Neural cell (in vitro differentiated cells): Measurements from ENCODE around the gene TP53TG5.

Source experiments
- EP300 ChIP-seq: fragments of 450-650 bp; conservative IDR thresholded peaks from 2 replicates; pipeline ENCODE4 v1.6.1; 2014; ENCODE audit warnings: antibody characterized with exemption, mild to moderate bottlenecking, moderate library complexity; ENCODE audit not compliant: poor library complexity, severe bottlenecking
- EZH2 ChIP-seq: fragments of 200-600, 300-800 bp; shearing (Covaris generic), sonication (generic); IDR thresholded peaks from 2 replicates; pipeline ENCODE4 v1.6.1; 2014; ENCODE audit warnings: antibody characterized with exemption, low read length, borderline replicate concordance, mild to moderate bottlenecking; ENCODE audit not compliant: insufficient read depth, poor library complexity, severe bottlenecking
- POLR2AphosphoS5 ChIP-seq: IDR thresholded peaks from 2 replicates; pipeline ENCODE4 v1.6.1; 2012
- TAF1 ChIP-seq: IDR thresholded peaks from 2 replicates; pipeline ENCODE4 v1.6.1; 2012; ENCODE audit warnings: low read depth
- TF ChIP-seq, protein P1 (sequence below): fragments of 450-650 bp; IDR thresholded peaks from 2 replicates; pipeline ENCODE4 v1.5.1; 2014; ENCODE audit warnings: antibody characterized with exemption, mild to moderate bottlenecking, moderate library complexity; ENCODE audit not compliant: poor library complexity, severe bottlenecking
- TF ChIP-seq, protein P2 (sequence below): IDR thresholded peaks from 2 replicates; pipeline ENCODE4 v1.6.1; 2012; ENCODE audit warnings: borderline replicate concordance

DNA sequence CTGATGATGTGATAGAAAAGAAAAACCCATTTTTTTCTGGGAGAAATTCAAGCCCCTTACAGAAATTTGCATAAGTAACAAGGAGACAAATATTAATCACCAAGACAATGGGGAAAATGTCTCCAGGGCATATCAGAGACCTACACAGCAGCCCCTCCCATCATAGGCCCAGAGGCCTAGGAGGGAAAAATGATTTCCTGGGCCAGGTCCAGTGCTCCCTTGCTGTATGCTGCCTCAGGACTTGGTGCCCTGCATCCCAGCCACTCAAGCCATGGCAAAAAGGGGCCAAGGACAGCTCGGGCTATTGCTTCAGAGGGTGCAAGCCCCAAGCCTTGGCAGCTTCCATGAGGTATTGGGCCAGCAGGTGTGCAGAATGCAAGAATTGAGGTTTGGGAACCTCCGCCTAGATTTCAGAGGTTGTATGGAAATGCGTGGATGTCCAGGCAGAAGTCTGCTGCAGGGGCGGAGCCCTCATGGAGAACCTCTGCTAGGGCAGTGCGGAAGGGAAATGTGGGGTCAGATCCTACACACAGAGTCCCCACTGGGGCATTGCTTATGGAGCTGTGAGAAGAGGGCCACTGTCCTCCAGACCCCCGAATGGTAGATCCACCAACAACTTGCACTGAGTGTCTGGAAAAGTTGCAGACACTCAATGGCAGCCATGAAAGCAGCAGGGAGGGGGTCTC is 22.4 kb upstream of the TP53TG5 start:
- TF ChIP-seq, protein P1, sequence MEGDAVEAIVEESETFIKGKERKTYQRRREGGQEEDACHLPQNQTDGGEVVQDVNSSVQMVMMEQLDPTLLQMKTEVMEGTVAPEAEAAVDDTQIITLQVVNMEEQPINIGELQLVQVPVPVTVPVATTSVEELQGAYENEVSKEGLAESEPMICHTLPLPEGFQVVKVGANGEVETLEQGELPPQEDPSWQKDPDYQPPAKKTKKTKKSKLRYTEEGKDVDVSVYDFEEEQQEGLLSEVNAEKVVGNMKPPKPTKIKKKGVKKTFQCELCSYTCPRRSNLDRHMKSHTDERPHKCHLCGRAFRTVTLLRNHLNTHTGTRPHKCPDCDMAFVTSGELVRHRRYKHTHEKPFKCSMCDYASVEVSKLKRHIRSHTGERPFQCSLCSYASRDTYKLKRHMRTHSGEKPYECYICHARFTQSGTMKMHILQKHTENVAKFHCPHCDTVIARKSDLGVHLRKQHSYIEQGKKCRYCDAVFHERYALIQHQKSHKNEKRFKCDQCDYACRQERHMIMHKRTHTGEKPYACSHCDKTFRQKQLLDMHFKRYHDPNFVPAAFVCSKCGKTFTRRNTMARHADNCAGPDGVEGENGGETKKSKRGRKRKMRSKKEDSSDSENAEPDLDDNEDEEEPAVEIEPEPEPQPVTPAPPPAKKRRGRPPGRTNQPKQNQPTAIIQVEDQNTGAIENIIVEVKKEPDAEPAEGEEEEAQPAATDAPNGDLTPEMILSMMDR: no peak
- TF ChIP-seq TAF1 (no peak), POLR2AphosphoS5 (no peak), EZH2 (no peak), EP300 (no peak)
- TF ChIP-seq, protein P2, sequence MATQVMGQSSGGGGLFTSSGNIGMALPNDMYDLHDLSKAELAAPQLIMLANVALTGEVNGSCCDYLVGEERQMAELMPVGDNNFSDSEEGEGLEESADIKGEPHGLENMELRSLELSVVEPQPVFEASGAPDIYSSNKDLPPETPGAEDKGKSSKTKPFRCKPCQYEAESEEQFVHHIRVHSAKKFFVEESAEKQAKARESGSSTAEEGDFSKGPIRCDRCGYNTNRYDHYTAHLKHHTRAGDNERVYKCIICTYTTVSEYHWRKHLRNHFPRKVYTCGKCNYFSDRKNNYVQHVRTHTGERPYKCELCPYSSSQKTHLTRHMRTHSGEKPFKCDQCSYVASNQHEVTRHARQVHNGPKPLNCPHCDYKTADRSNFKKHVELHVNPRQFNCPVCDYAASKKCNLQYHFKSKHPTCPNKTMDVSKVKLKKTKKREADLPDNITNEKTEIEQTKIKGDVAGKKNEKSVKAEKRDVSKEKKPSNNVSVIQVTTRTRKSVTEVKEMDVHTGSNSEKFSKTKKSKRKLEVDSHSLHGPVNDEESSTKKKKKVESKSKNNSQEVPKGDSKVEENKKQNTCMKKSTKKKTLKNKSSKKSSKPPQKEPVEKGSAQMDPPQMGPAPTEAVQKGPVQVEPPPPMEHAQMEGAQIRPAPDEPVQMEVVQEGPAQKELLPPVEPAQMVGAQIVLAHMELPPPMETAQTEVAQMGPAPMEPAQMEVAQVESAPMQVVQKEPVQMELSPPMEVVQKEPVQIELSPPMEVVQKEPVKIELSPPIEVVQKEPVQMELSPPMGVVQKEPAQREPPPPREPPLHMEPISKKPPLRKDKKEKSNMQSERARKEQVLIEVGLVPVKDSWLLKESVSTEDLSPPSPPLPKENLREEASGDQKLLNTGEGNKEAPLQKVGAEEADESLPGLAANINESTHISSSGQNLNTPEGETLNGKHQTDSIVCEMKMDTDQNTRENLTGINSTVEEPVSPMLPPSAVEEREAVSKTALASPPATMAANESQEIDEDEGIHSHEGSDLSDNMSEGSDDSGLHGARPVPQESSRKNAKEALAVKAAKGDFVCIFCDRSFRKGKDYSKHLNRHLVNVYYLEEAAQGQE: no peak
